ENCODE measurements around the gene ZDHHC3.

ZDHHC3 gene

DNA sequence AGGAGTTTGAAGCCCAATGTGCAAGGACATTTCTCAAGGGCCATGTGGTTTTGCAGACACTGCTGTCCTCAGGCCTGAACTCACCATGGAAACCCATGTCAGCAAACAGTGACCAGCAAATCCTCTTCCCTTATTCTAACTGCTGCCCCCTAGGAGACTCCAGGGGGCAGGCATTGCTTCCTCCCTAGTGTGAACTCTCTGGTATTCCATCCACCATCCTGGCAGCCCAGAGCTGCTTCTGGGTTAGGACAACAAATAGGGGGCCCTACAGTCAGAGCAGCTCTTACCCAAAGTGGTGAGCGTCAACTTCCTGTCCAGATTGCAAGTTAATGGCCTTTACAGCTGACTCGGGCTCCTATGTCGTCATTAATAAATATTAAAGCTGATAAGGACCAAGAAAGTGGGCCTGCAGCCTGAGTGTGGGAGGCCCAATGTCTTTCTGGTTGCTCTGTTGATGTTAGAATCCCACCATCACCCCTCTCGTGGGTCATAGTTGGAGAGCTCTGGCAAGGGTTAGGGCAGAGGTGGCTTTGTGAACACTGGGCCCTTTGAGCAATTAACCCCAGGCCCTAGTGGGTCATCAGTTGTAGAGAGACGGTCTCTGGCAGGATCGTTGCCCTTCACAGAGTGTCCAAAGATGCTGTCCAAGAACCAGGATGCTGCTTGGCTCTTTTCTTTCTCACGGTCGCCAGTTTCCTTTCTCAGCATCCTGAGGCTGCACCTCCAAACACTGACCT, 60.1 kb downstream of the ZDHHC3 start:
- Mint-ChIP-seq H3K27ac (no peak overlapping the region), H3K36me3 (ENCODE audit: low read depth) (no peaks in the 10 kb centered on the region), H3K4me3 (no peak overlapping the region), H3K9me3 (no peaks in the 10 kb centered on the region), H3K4me1 (ENCODE audit: low read depth) (no peaks in the 10 kb centered on the region), H3K27me3 (ENCODE audit: low read depth) (no peaks in the 10 kb centered on the region)

DNA sequence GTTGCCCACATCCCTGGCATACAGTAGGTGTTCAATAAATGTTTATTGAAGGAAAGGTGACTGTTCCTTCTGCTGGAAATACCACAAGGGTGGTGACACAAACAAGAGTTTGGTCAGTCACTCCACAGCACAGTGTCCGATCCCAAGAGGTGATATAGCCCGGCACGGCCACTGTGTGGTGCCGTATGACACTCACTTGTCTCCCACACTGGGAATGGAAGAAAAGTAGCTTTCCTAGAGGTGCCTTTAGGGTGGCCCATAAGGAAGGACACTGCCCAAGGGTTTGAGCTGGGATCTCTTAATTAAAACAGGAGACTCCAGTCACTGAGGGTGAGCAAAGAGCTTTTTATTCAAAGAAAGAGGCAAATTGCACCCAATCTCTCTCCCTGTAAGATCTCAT, 61.0 kb downstream of the ZDHHC3 start:
- Mint-ChIP-seq H3K27ac (no peak overlapping the region), H3K36me3 (ENCODE audit: low read depth) (no peaks in the 10 kb centered on the region), H3K9me3 (no peaks in the 10 kb centered on the region)

DNA sequence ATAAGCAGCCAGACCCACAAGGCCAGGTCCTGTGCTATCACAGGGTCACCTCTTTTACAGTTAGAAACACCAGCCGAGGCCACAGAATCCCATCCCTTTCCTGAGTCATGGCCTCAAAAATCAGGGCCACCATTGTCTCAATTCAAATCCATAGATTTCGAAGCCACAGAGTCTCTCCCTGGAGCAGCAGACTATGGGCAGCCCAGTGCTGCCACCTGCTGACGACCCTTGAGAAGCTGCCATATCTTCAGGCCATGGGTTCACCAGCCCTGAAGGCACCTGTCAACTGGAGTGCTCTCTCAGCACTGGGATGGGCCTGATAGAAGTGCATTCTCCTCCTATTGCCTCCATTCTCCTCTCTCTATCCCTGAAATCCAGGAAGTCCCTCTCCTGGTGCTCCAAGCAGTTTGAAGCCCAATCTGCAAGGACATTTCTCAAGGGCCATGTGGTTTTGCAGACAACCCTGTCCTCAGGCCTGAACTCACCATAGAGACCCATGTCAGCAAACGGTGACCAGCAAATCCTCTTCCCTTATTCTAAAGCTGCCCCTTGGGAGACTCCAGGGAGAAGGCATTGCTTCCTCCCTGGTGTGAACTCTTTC, 62.0 kb downstream of the ZDHHC3 start:
- Mint-ChIP-seq H3K27me3 (ENCODE audit: low read depth) (peaks cover 6% of the 10 kb centered on the region), H3K4me1 (ENCODE audit: low read depth) (no peaks in the 10 kb centered on the region), H3K27ac (no peak overlapping the region), H3K9me3 (no peaks in the 10 kb centered on the region), H3K36me3 (ENCODE audit: low read depth) (no peaks in the 10 kb centered on the region), H3K4me3 (no peak overlapping the region)

More for the DNA sequence above, 61.0 kb downstream of the ZDHHC3 start:
- no peaks in the 10 kb centered on the region for H3K4me1 Mint-ChIP-seq (ENCODE audit: low read depth)
- H3K27me3 Mint-ChIP-seq (ENCODE audit: low read depth), result no peaks in the 10 kb centered on the region
- no peak overlapping the region for H3K4me3 Mint-ChIP-seq

DNA sequence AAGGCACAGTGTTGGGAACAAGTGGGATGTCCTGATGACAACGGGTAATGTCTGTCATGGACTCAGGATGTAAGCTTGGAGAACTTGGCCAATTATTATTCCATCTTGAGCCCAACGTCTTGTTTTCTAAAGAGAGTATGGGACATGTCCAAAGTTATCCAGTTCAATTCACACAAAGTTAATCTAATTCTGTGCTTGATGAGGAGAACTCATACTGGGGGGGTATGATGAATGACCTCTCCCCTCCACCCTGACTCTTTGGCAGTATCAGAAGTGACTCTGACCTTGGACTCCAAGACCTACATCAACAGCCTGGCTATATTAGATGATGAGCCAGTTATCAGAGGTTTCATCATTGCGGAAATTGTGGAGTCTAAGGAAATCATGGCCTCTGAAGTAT, 65.3 kb downstream of the ZDHHC3 start:
- Mint-ChIP-seq H3K27me3 (ENCODE audit: low read depth) (peaks cover 6% of the 10 kb centered on the region), H3K27ac (no peak overlapping the region), H3K4me1 (ENCODE audit: low read depth) (no peaks in the 10 kb centered on the region), H3K36me3 (ENCODE audit: low read depth) (no peaks in the 10 kb centered on the region), H3K9me3 (no peaks in the 10 kb centered on the region), H3K4me3 (no peak overlapping the region)

DNA sequence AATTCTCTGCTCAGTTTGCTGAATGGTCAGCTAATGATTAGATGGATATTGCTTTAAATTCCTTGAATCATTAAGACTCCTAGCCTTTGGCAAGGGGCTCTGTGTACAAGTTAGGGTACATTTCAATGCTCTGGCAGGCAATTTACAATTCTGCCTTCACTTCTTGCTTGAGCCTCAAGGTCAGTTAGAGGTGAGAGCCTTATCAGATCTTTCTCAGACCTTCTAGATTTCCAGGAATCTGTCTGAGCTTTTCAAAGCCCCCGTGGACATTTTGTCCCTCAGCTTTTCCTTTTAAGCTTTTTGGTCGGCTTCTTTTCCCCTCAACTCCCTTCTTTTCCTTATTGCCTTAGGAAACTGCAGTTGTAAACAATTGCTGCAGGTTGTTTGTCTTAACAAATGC, 66.9 kb downstream of the ZDHHC3 start:
- Mint-ChIP-seq H3K4me3 (no peak overlapping the region), H3K36me3 (ENCODE audit: low read depth) (no peaks in the 10 kb centered on the region), H3K27ac (no peak overlapping the region), H3K4me1 (ENCODE audit: low read depth) (no peaks in the 10 kb centered on the region), H3K9me3 (no peaks in the 10 kb centered on the region), H3K27me3 (ENCODE audit: low read depth) (peaks cover 6% of the 10 kb centered on the region)

DNA sequence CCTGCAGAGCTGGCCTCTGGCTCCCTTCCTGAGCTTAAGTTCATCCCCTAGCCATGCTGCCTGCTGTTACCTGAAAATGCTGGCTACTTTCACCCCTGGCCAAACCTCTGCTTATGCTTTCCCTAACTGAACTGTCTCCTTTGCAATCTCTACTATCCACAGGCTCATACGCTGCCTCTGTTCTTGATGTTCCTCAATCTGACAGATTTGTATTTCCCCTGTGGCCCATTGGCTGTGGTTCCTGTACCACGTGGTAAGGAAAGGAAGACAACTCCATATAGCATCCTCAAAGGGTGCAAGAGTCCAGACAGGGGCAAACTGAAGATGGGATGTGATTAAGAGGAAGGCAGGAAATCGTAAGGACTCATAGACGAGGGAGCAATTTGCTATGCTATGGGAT, 68.4 kb downstream of the ZDHHC3 start:
- Mint-ChIP-seq H3K4me1 (ENCODE audit: low read depth) (no peaks in the 10 kb centered on the region), H3K27ac (no peak overlapping the region), H3K36me3 (ENCODE audit: low read depth) (no peaks in the 10 kb centered on the region)

DNA sequence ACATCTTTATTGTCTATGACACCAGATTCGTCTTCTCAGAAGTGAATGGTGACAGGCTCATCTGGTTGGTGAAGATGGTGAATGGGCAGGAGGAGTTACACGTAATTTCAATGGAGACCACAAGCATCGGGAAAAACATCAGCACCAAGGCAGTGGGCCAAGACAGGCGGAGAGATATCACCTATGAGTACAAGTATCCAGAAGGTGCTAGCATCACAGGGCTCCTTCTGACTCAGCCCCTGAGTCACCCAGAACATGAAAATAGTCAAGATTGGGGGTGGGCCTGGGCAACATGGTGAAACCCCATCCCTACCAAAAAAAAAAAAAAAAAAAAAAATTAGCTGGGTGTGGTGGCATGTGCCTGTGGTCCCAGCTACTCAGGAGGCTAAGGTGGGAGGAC, 69.0 kb downstream of the ZDHHC3 start:
- Mint-ChIP-seq H3K27me3 (ENCODE audit: low read depth) (peaks cover 6% of the 10 kb centered on the region), H3K27ac (no peak overlapping the region), H3K4me1 (ENCODE audit: low read depth) (no peaks in the 10 kb centered on the region), H3K36me3 (ENCODE audit: low read depth) (no peaks in the 10 kb centered on the region), H3K9me3 (no peaks in the 10 kb centered on the region), H3K4me3 (no peak overlapping the region)

More for the DNA sequence above, 68.4 kb downstream of the ZDHHC3 start:
- Mint-ChIP-seq H3K9me3 (no peaks in the 10 kb centered on the region), H3K4me3 (no peak overlapping the region), H3K27me3 (ENCODE audit: low read depth) (peaks cover 6% of the 10 kb centered on the region)

DNA sequence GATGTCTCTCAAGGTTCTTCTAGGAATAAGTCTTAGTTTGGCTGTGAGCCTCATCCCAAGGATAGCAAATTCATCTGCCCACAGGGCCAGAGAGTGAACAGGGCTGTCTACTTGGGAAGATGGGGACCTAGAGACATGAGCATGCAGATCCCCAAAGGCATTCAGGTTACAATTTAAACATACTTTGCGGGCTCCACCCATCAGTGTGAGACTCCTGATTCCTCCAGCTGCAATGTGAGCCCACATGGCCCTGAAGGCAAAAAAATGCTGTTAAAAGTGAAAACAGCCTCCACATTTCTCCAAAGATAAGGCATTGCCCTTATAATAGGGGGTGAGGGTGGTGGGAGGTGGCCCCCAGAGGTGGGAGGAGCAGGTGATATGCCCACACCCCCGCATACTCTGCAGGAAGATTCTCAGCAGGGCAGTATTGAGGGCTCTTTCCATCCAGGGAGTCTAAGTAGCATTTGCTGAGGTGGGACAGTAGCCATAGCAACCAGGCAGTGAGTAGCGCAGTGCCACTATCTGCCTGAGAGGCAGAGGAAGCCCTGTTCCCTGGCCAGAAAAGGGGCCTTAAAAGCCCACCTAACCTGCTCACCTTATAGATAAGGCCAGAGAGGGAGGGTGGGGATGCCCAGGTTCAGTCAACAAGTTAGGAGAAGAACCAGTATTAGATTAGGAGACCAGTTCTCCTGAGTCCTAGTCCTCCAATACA, 70.4 kb downstream of the ZDHHC3 start:
- no peak overlapping the region for H3K4me3 Mint-ChIP-seq
- H3K36me3 Mint-ChIP-seq (ENCODE audit: low read depth), result no peaks in the 10 kb centered on the region
- H3K27me3 Mint-ChIP-seq (ENCODE audit: low read depth), result peaks cover 6% of the 10 kb centered on the region
- no peaks in the 10 kb centered on the region for H3K9me3 Mint-ChIP-seq
- no peaks in the 10 kb centered on the region for H3K4me1 Mint-ChIP-seq (ENCODE audit: low read depth)
- no peak overlapping the region for H3K27ac Mint-ChIP-seq

DNA sequence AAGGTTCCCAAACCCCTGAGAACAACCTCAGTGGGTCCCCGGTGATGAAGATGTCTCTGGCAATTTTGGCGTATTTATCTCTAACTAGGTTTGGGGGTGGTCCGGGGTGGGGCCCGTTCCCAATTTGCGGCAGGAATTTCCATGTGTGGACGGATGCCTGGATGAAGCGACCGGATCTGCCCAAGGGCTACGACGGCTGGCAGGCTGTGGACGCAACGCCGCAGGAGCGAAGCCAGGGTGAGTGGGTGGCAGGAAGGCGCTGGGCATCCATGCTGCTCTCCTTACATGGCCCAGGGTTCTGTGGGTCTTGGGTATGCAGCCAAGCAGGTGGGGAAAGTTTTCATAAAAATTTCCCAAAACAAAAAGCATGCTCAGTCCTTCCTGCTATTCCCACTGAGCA, 72.2 kb downstream of the ZDHHC3 start:
- H3K4me1 Mint-ChIP-seq (ENCODE audit: low read depth), result peaks cover 3% of the 10 kb centered on the region
- no peaks in the 10 kb centered on the region for H3K36me3 Mint-ChIP-seq (ENCODE audit: low read depth)
- no peak overlapping the region for H3K4me3 Mint-ChIP-seq
- H3K9me3 Mint-ChIP-seq, result no peaks in the 10 kb centered on the region
- H3K27ac Mint-ChIP-seq, result no peak overlapping the region
- no peaks in the 10 kb centered on the region for H3K27me3 Mint-ChIP-seq (ENCODE audit: low read depth)

DNA sequence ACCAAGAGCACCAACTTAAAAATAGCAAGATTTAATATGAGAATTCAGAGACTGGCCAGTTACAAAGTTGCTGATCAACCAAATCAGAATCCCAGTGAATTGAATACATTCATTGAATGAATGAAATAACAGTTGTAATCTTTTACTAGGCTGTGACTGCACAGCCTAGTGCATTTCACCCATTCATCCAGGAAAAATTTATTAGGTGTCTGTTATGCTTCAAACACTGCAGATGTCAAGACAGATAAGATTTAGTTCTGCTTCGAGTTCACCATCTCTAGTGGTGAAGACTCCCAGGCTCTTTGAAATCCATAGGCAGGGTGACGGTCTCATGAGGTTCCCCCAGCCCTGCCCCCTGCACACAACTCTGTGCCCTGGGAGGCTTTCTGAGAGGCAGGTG, 72.7 kb downstream of the ZDHHC3 start:
- no peaks in the 10 kb centered on the region for H3K9me3 Mint-ChIP-seq
- no peaks in the 10 kb centered on the region for H3K27me3 Mint-ChIP-seq (ENCODE audit: low read depth)
- H3K4me3 Mint-ChIP-seq, result no peak overlapping the region
- H3K4me1 Mint-ChIP-seq (ENCODE audit: low read depth), result peaks cover 3% of the 10 kb centered on the region
- no peak overlapping the region for H3K27ac Mint-ChIP-seq
- no peaks in the 10 kb centered on the region for H3K36me3 Mint-ChIP-seq (ENCODE audit: low read depth)

DNA sequence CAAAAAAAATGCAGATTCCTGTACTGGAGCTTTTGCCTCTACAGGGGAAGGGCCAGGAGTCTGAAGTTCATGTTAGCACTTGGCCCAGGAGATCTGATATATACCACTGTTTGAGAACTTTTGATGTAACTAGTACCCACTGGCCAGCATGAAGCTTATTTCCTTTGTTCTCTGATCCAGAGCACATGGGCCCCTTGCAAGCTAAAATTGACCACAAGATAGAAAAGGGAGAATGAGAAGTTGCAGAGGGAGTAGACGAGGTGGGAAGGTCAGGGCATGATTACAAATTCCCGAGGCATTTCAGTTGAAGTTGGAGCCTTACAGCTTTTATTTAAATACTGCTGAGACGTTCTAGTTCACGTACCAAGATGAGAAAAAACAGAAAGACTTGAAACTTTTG, 73.3 kb downstream of the ZDHHC3 start:
- no peaks in the 10 kb centered on the region for H3K36me3 Mint-ChIP-seq (ENCODE audit: low read depth)
- H3K27me3 Mint-ChIP-seq (ENCODE audit: low read depth), result no peaks in the 10 kb centered on the region
- H3K4me3 Mint-ChIP-seq, result no peak overlapping the region
- no peak overlapping the region for H3K27ac Mint-ChIP-seq
- H3K9me3 Mint-ChIP-seq, result no peaks in the 10 kb centered on the region
- peaks cover 3% of the 10 kb centered on the region for H3K4me1 Mint-ChIP-seq (ENCODE audit: low read depth)

DNA sequence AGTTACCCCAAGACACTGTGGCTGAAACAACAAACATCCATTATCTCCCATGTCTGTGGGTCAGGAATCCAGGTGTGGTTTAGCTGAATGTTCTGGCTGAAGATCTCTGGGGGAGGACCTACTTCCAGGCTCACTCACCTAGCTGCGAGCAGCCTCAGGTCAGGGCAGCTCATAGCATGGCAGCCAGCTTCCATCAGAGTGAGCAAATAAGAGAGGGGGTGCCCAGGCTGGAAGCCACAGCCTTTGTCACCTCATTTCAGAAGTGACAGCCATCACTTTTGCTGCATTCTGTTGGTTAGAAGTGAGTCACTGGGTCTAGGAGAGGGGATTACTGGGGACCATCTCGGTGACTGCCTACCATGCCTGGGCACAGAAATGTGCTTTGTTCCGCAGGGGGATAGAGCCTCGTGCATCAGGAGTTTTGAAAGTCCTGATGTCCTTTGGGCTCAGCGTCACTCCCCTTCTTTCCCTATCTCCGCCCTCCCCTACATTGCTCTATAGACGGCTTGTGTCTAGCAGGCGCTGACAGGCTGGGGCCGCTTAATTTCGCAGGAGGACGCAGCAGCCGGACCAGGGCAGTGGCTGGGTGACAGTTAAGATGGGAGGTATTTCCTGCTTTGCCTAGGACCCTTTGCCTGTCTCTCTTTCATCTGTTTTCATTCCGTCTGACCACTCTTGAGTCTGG, 76.1 kb downstream of the ZDHHC3 start:
- H3K4me1 Mint-ChIP-seq (ENCODE audit: low read depth), result peaks cover 3% of the 10 kb centered on the region
- no peaks in the 10 kb centered on the region for H3K9me3 Mint-ChIP-seq
- no peak overlapping the region for H3K4me3 Mint-ChIP-seq
- no peak overlapping the region for H3K27ac Mint-ChIP-seq
- no peaks in the 10 kb centered on the region for H3K27me3 Mint-ChIP-seq (ENCODE audit: low read depth)
- H3K36me3 Mint-ChIP-seq (ENCODE audit: low read depth), result no peaks in the 10 kb centered on the region

DNA sequence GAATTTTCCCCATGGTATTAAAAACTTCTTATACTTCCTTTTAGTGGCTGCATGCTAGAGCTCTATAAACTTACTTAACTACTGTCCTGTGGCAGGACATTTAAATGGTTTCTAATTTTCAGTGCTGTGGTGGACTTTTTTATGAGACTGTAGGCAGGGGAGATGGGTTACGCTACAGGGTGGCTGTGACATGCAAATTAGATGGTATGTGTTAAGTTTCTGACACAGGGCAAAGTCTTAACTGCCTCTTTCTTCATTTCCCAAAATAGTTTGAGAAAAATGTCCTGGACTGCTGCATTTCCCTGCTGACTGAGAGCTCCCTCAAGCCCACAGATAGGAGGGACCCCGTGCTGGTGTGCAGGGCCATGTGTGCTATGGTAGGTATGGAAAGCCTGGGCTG, 79.5 kb downstream of the ZDHHC3 start:
- Mint-ChIP-seq H3K4me1 (ENCODE audit: low read depth) (peaks cover 3% of the 10 kb centered on the region), H3K9me3 (no peaks in the 10 kb centered on the region), H3K27ac (no peak overlapping the region), H3K36me3 (ENCODE audit: low read depth) (no peaks in the 10 kb centered on the region), H3K27me3 (ENCODE audit: low read depth) (no peaks in the 10 kb centered on the region), H3K4me3 (no peak overlapping the region)

DNA sequence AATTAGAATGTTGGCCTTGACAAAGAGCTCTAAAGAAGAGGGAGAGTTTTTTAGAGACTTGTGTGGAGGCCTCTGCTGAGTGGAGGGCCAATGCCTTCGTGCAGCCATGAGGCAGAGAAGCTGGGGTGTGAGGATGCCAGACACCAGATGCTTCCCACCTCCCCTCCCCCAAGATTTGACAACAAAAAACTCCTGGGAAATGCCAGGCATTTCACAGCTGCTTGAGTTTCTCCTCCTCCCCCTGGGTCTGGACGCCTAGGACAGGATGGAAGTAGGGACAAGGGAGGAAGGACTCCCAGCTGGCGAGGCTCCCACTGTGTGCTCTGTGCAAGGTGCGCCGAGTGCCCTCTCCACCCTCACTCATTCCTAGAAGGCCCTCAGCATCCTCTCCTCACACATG, 81.5 kb downstream of the ZDHHC3 start:
- H3K4me1 Mint-ChIP-seq (ENCODE audit: low read depth), result no peaks in the 10 kb centered on the region
- H3K4me3 Mint-ChIP-seq, result no peak overlapping the region
- no peaks in the 10 kb centered on the region for H3K36me3 Mint-ChIP-seq (ENCODE audit: low read depth)
- H3K9me3 Mint-ChIP-seq, result no peaks in the 10 kb centered on the region
- H3K27me3 Mint-ChIP-seq (ENCODE audit: low read depth), result no peaks in the 10 kb centered on the region
- no peak overlapping the region for H3K27ac Mint-ChIP-seq

DNA sequence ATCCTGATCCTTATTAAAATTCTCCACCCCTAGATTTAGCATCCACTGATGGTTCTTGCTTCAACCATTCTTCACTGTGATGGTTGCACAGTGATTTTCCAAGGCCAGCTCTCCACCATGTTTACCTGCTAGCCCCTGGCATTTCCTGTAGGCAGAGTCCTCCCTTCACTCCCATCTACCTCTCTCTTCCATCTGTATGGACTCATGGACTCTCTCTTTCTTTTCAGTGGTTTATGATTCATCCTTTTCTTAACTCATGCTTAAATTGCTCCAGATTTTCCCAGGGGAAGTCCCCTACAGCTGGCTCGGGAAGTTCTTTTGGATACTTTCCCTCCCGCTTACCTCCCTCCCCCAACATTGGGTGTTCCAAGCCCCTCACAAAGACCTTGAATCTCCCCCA, 82.9 kb downstream of the ZDHHC3 start:
- Mint-ChIP-seq H3K9me3 (no peaks in the 10 kb centered on the region), H3K27ac (no peak overlapping the region), H3K27me3 (ENCODE audit: low read depth) (no peaks in the 10 kb centered on the region)

More for the DNA sequence above, 82.9 kb downstream of the ZDHHC3 start:
- no peaks in the 10 kb centered on the region for H3K36me3 Mint-ChIP-seq (ENCODE audit: low read depth)
- H3K4me1 Mint-ChIP-seq (ENCODE audit: low read depth), result no peaks in the 10 kb centered on the region
- H3K4me3 Mint-ChIP-seq, result no peak overlapping the region
